Stomach (tissue), 9 donors: ENCODE data around the gene UGGT2. TPM values are rescaled to one million over a fixed set of nuclear protein-coding genes. Genes with fewer than 3 reads are reported as not detected.
A peak's percentile ranks its signal among the peaks of the same experiment; 100 is the strongest.

Experiments
- DNase-seq, 2 donors: peaks; one replicate each; pipeline versions ENCODE4 v3.0.0 to v3.0.0-alpha.2; 2013 to 2019
- H3K27ac ChIP-seq, 5 donors: fragments of 200-600 bp in 4 of 5; sonication (generic) in 4 of 5; one replicate each; pipeline ENCODE4 v1.5.1; 2013 to 2019; ENCODE audit warnings: mild to moderate bottlenecking in 1 of 5, moderate library complexity in 1 of 5
- H3K27me3 ChIP-seq, 3 donors: fragments of 200-600 bp; sonication (generic); one replicate each; pipeline ENCODE4 v1.5.1; 2017 to 2019; ENCODE audit warnings: mixed run types in 1 of 3
- H3K36me3 ChIP-seq, 4 donors: fragments of 200-600 bp; sonication (generic); 1 replicate in 3 of 4; 2 replicates in 1 of 4; pipeline ENCODE4 v1.5.1; 2016 to 2019
- H3K4me1 ChIP-seq, 4 donors: fragments of 200-600 bp; sonication (generic); one replicate each; pipeline ENCODE4 v1.5.1; 2016 to 2019
- H3K4me3 ChIP-seq, 4 donors: fragments of 200-600 bp; sonication (generic) in 3 of 4; one replicate each; pipeline ENCODE4 v1.5.1; 2016 to 2019; ENCODE audit warnings: mild to moderate bottlenecking in 1 of 4
- H3K9me3 ChIP-seq, 4 donors: fragments of 200-600 bp; sonication (generic); one replicate each; pipeline ENCODE4 v1.5.1; 2016 to 2019
- EP300 ChIP-seq: sonication (generic); formaldehyde crosslinking; IDR thresholded peaks from one replicate; pipeline ENCODE4 v1.6.1; 2017; ENCODE audit warnings: antibody characterized with exemption
- POLR2A ChIP-seq, 4 donors: fragments of 450-650 bp; IDR thresholded peaks; one replicate each; pipeline ENCODE4 v1.6.1; 2016; ENCODE audit warnings: antibody characterized with exemption in 4 of 4, control low read depth in 2 of 4, mild to moderate bottlenecking in 1 of 4, moderate library complexity in 1 of 4
- POLR2AphosphoS5 ChIP-seq, 3 donors: sonication (generic); formaldehyde crosslinking; IDR thresholded peaks; one replicate each; pipeline ENCODE4 v1.6.1; 2016; ENCODE audit warnings: antibody characterized with exemption in 3 of 3
- WGBS, 5 donors: extraction: QIAGEN DNeasy Blood & Tissue Kit in 3 of 5; methylation state at CpG; one replicate each; pipeline versions ENCODE4 v1.1.5 to v1.1.7; 2013 to 2018; 5-methylcytosine and 5-hydroxymethylcytosine counted together
- intact Hi-C: fragments of 100-400 bp; cut with DNase I; formaldehyde crosslinking; loops from one replicate; pipeline ENCODE4 v1.15.1; 2023; ENCODE audit warnings: low total_unique reads
- polyA plus RNA-seq, 3 donors: library from polyadenylated mRNA; stranded (reverse); fragments of 200-250 nt; gene quantifications; one replicate each; pipeline ENCODE4 v1.2.3, GENCODE V29; 2013
- total RNA-seq, 5 donors: library from RNA; depleted of rRNA; stranded (reverse); fragments of >200 nt; gene quantifications; one replicate each; pipeline versions ENCODE4 v1.1.0 to v1.2.3, GENCODE V29; 2014 to 2016
- TF ChIP-seq, protein P1 (sequence below), 7 experiments: fragments of 450-650 bp in 4 of 7; fragments of 200-600 bp in 3 of 7; sonication (generic) in 3 of 7; IDR thresholded peaks; one replicate each; pipeline ENCODE4 v1.5.1; 2016 to 2019; ENCODE audit warnings: antibody characterized with exemption in 7 of 7, control low read depth in 2 of 7, mild to moderate bottlenecking in 1 of 7
- donor health status: healthy with polysubstance abuse.
- donor health status: Bipolar disorder and iron deficiency.
- donor health status: healthy.

Gene UGGT2
- total and polyA plus RNA-seq, 8 donors = 2.1 to 140 (median 21.6) TPM

DNA sequence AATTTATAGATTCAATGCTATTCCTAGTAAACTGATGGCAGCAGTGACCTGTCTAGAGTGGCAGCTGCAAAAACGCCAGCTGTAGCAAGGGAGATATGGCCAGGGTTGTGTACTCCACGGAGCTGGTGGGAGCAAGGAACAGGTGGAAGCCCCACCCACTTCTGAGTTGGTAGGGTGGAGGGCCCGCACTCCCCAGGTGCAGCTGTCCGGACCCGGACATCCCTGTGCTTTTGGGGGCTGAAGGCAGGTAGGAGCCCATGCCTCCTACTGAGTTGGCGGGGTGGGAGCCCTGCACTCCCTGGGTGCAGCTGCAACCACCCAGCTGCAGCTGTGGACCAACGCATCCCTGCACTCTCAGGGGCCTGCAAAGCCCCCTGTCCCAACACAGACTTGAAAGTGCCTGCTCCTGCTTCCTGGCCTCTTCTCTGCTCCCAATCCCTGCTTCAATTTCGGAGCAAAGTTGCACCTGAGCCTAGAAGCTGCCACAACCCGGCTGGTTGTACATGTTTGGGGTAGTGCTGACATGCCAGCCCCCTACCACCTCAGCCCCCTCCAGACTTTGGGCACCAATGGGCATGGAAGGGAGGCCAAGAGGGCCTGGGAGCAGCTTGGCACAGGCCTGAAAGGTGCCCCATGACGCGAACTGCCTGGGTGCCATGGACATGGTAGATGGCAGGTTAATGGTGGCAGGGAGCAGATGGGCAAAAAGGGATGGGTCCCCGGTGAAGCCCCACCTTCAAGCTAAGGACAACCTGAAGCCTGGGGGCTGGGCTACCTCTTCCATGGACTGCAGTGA is 19.8 kb downstream of the UGGT2 start:
- intact Hi-C loops = no loop called here
- Histone ChIP-seq H3K4me1 (peaks cover 0 to 18% (median 9%) of the 10 kb centered on the region in 4 donors), H3K36me3 (peaks cover 0 to 14% (median 0%) of the 10 kb centered on the region in 4 donors), H3K9me3 (no peaks in the 10 kb centered on the region), H3K27ac (peak overlapping the region in 1 of 5 donors; percentile 64), H3K27me3 (no peaks in the 10 kb centered on the region), H3K4me3 (no peak overlapping the region)
- no peak for DNase-seq
- TF ChIP-seq POLR2AphosphoS5 (IDR thresholded peaks at IDR 0.05) (no peak), EP300 (no peak), POLR2A (IDR thresholded peaks at IDR 0.05) (no peak)
- TF ChIP-seq, protein P1, sequence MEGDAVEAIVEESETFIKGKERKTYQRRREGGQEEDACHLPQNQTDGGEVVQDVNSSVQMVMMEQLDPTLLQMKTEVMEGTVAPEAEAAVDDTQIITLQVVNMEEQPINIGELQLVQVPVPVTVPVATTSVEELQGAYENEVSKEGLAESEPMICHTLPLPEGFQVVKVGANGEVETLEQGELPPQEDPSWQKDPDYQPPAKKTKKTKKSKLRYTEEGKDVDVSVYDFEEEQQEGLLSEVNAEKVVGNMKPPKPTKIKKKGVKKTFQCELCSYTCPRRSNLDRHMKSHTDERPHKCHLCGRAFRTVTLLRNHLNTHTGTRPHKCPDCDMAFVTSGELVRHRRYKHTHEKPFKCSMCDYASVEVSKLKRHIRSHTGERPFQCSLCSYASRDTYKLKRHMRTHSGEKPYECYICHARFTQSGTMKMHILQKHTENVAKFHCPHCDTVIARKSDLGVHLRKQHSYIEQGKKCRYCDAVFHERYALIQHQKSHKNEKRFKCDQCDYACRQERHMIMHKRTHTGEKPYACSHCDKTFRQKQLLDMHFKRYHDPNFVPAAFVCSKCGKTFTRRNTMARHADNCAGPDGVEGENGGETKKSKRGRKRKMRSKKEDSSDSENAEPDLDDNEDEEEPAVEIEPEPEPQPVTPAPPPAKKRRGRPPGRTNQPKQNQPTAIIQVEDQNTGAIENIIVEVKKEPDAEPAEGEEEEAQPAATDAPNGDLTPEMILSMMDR (IDR thresholded peaks at IDR 0.05) = no peak
- 85 to 93% (median 92%) methylated on average over 11 to 12 of the region's 12 CpGs for WGBS, 5 donors

DNA sequence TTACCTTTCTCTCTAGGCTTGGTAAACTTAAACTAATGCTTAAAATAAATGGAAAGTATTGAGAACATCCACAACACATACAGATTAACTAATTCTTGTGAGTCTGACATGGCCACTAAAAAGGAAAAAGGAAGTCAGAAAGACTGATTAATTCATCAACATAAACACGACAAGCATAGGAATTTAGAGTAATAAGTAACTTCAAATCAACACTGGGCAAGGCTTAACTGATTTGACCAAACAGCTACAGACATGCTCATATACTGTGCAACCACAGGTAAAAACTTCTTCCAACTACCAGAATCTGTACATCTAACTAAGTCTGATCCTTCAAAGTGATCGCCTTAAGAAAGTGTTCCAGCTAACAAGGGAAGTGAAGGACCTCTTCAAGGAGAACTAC is 20.5 kb downstream of the UGGT2 start:
- no peak for DNase-seq
- peaks cover 0 to 14% (median 0%) of the 10 kb centered on the region in 4 donors for H3K36me3 ChIP-seq
- H3K4me1 ChIP-seq = peaks cover 0 to 18% (median 9%) of the 10 kb centered on the region in 4 donors
- 55 to 65% (median 57%) methylated on average over 2 of the region's 2 CpGs for WGBS, 5 donors
- intact Hi-C loops = no loop called here
- no peaks in the 10 kb centered on the region for H3K9me3 ChIP-seq
- TF ChIP-seq EP300 = no peak
- no peak for TF ChIP-seq POLR2A (IDR thresholded peaks at IDR 0.05)
- no peak for TF ChIP-seq POLR2AphosphoS5 (IDR thresholded peaks at IDR 0.05)
- TF ChIP-seq, protein P1 (IDR thresholded peaks at IDR 0.05) = no peak
- no peak overlapping the region for H3K27ac ChIP-seq
- no peaks in the 10 kb centered on the region for H3K27me3 ChIP-seq
- H3K4me3 ChIP-seq = no peak overlapping the region

DNA sequence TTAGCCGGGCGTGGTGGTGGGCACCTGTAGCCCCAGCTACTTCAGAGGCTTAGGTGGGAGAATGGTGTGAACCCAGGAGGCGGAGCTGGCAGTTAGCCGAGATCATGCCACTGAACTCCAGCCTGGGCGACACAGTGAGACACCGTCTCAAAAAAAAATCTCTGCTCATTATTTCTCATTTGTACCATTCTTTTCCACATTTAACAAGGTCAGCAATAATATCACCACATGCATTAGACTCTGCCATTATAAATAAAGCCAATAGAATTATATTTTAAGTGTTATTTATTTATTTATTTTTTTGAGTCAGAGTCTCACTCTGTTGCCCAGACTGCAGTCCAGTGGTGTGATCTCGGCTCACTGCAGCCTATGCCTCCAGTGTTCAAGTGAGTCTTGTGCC is 24.2 kb downstream of the UGGT2 start:
- Histone ChIP-seq H3K9me3 (no peaks in the 10 kb centered on the region), H3K27ac (no peak overlapping the region), H3K4me1 (peaks cover 0 to 10% (median 2%) of the 10 kb centered on the region in 4 donors), H3K4me3 (no peak overlapping the region), H3K36me3 (peaks cover 0 to 14% (median 7%) of the 10 kb centered on the region in 4 donors), H3K27me3 (no peaks in the 10 kb centered on the region)
- intact Hi-C loops = no loop called here
- WGBS, 5 donors = 95 to 100% (median 97%) methylated on average over 7 of the region's 7 CpGs
- TF ChIP-seq, protein P1 (IDR thresholded peaks at IDR 0.05) = no peak
- TF ChIP-seq EP300 = no peak
- TF ChIP-seq POLR2AphosphoS5 (IDR thresholded peaks at IDR 0.05) = no peak
- TF ChIP-seq POLR2A (IDR thresholded peaks at IDR 0.05) = no peak
- DNase-seq = no peak

DNA sequence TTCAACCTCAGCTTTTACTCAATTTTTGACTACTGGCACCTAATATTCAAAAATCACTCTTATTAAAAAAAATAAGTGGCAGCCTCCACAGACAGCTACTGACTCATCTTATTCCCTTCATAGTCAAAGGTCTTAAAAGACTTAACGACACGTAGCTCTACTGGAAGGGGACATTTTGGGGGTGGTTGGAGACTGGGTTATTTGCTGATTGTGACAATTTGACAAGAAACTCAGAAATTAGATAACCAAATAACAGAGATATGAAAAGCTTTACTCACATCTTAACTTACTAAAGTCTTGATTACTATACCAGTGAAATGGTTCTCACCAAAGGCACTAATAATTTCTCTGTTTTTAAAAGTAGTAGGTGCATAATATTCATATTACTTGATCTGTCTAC is 25.7 kb downstream of the UGGT2 start:
- Histone ChIP-seq H3K9me3 (no peaks in the 10 kb centered on the region), H3K36me3 (peaks cover 0 to 14% (median 7%) of the 10 kb centered on the region in 4 donors), H3K4me1 (no peaks in the 10 kb centered on the region), H3K4me3 (no peak overlapping the region), H3K27ac (no peak overlapping the region), H3K27me3 (no peaks in the 10 kb centered on the region)
- 89 to 98% (median 96%) methylated on average over 2 of the region's 2 CpGs for whole genome bisulfite sequencing, 5 donors
- DNase-seq = no peak
- TF ChIP-seq POLR2A (IDR thresholded peaks at IDR 0.05) = no peak
- TF ChIP-seq EP300 = no peak
- no peak for TF ChIP-seq POLR2AphosphoS5 (IDR thresholded peaks at IDR 0.05)
- TF ChIP-seq, protein P1 (IDR thresholded peaks at IDR 0.05) = no peak
- intact Hi-C loops = no loop called here
